Chondrocyte (in vitro differentiated cells): ENCODE measurements around the gene PRKAR1A. TPM values are rescaled to one million over a fixed set of nuclear protein-coding genes. Genes with fewer than 3 reads are reported as not detected.

ENCODE experiments used
- DNase-seq: peaks from one replicate; pipeline ENCODE4 v3.0.0; 2021; ENCODE audit warnings: mixed read lengths, low spot score
- H3K27ac Mint-ChIP-seq: one replicate; pipeline ENCODE4 v1.8.0; 2021; ENCODE audit warnings: mild to moderate bottlenecking, moderate library complexity, mixed read lengths; ENCODE audit not compliant: unreplicated experiment
- H3K27me3 Mint-ChIP-seq: 2 replicates; pipeline ENCODE4 v1.8.0; 2021; ENCODE audit warnings: low read depth, mixed read lengths
- H3K36me3 Mint-ChIP-seq: 2 replicates; pipeline ENCODE4 v1.8.0; 2021; ENCODE audit warnings: low read depth, mixed read lengths
- H3K4me1 Mint-ChIP-seq: 2 replicates; pipeline ENCODE4 v1.8.0; 2021; ENCODE audit warnings: low read depth, mild to moderate bottlenecking, mixed read lengths
- H3K4me3 Mint-ChIP-seq: one replicate; pipeline ENCODE4 v1.8.0; 2021; ENCODE audit warnings: mild to moderate bottlenecking, moderate library complexity, mixed read lengths; ENCODE audit not compliant: unreplicated experiment
- H3K9me3 Mint-ChIP-seq: 2 replicates; pipeline ENCODE4 v1.8.0; 2021; ENCODE audit warnings: low read depth, mixed read lengths
- total RNA-seq: library from RNA; stranded (reverse); gene quantifications from 3 replicates; pipeline ENCODE4 v1.2.1, GENCODE V29; 2021
- TF ChIP-seq, protein P1 (sequence below): fragments of 200-600 bp; sonication (generic); IDR thresholded peaks from 2 replicates; pipeline ENCODE4 v1.5.0; 2021; ENCODE audit warnings: antibody characterized with exemption, mild to moderate bottlenecking, moderate library complexity

Gene PRKAR1A
- total RNA-seq, 1 donor from 2014 or later = 269 TPM

GRCh38 chr17:68505951-68506350 is 6.3 kb upstream of the PRKAR1A start:
- H3K4me3 Mint-ChIP-seq = no peak overlapping the region
- peaks cover 5% of the 10 kb centered on the region for H3K4me1 Mint-ChIP-seq
- H3K9me3 Mint-ChIP-seq = peaks cover 4% of the 10 kb centered on the region
- H3K27me3 Mint-ChIP-seq = peaks cover 5% of the 10 kb centered on the region
- TF ChIP-seq, protein P1, sequence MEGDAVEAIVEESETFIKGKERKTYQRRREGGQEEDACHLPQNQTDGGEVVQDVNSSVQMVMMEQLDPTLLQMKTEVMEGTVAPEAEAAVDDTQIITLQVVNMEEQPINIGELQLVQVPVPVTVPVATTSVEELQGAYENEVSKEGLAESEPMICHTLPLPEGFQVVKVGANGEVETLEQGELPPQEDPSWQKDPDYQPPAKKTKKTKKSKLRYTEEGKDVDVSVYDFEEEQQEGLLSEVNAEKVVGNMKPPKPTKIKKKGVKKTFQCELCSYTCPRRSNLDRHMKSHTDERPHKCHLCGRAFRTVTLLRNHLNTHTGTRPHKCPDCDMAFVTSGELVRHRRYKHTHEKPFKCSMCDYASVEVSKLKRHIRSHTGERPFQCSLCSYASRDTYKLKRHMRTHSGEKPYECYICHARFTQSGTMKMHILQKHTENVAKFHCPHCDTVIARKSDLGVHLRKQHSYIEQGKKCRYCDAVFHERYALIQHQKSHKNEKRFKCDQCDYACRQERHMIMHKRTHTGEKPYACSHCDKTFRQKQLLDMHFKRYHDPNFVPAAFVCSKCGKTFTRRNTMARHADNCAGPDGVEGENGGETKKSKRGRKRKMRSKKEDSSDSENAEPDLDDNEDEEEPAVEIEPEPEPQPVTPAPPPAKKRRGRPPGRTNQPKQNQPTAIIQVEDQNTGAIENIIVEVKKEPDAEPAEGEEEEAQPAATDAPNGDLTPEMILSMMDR = no peak
- no peak overlapping the region for H3K27ac Mint-ChIP-seq
- peaks cover 2% of the 10 kb centered on the region for H3K36me3 Mint-ChIP-seq
- DNase-seq = no peak

DNA sequence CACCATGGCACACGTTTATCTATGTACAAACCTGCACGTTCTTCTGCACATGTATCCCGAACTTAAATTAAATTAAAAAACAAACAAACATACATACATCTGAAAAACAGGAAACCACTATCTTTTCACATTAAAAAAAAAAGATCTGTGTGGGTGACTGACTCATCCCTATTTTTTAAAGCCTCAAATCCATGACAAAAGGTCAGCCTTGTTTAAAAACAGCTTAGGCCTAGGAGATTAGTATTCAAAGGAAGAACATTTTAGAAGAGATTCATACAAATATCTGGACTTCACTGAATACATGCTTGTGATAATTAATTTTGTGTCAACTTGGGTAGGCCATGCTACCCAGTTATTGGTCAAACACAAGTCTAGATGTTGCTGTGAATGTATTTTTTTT is 4.7 kb upstream of the PRKAR1A start:
- H3K9me3 Mint-ChIP-seq = peaks cover 4% of the 10 kb centered on the region
- DNase-seq = no peak
- TF ChIP-seq, protein P1 = no peak
- H3K4me1 Mint-ChIP-seq = peaks cover 13% of the 10 kb centered on the region
- no peak overlapping the region for H3K27ac Mint-ChIP-seq
- H3K36me3 Mint-ChIP-seq = no peaks in the 10 kb centered on the region
- H3K4me3 Mint-ChIP-seq = no peak overlapping the region
- no peaks in the 10 kb centered on the region for H3K27me3 Mint-ChIP-seq

DNA sequence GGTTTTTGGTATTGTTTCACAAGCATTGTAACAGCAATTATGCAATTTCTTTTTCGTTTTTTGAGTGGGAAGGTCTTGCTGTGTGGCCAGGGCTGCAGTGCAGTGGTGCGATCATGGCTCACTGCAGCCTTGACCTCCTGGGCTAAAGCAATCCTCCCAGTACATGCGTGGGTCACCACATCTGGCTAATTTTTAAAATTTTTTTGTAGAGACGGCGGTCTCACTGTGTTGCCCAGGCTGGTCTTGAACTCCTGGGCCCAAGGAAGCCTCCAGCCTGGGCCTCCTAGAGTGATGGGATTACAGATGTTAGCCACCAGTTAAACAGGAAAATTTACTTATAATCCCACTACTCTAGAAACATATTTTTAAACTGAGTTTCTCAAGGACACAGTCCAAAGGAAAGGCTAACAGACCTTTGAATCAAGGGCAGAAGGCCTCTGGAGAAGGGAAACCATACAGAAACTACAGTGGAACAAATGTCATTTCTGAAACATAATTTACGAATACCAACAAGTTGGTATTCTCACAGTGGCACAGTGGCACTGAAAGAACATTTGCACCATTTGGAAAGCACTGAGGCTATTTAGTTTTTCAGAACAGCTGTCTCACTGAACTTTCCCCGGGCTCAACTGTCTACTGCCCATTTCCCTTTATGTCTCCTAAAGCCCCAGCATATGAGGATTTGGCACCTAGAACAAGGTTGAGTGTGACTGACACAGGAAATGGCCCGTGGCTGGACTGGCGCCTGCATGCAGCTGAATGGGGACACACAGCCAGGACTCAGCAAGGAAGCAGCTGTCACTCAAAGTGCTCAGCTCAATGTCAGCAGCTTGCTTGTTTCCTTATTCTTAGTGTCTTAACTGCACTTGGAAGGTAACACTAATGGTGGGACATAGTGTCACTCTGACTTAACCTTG is 2.8 kb upstream of the PRKAR1A start:
- Mint-ChIP-seq H3K4me1 (peaks cover 25% of the 10 kb centered on the region), H3K27me3 (no peaks in the 10 kb centered on the region), H3K9me3 (no peaks in the 10 kb centered on the region), H3K36me3 (peaks cover 2% of the 10 kb centered on the region), H3K4me3 (no peak overlapping the region), H3K27ac (peak overlapping the region; percentile 54)
- no peak for DNase-seq
- TF ChIP-seq, protein P1 = no peak

DNA sequence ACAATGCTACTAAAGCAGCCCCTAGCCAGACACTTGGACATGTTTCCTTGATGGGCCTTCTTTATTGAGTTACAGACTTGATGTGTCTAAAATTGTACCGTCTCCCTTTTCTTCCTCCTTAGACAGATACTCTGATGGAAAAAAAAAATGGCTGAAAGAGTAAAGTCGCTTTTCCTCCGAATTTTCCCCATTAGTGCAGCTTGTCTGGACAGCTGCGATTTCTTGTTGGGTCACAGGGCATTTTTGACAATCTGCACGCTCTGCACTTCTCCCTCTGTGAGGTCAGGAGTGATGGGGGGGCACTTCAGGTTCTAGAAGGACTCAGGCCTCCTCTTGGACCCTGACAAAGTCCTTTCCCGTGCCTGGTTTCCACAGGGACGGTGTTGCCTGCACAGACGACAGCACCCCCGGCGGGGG is 968 bp upstream of the PRKAR1A start:
- TF ChIP-seq, protein P1 = peak; percentile 56
- H3K27ac Mint-ChIP-seq = peak overlapping the region; percentile 90
- no peaks in the 10 kb centered on the region for H3K27me3 Mint-ChIP-seq
- H3K4me3 Mint-ChIP-seq = peak overlapping the region; percentile 98
- H3K9me3 Mint-ChIP-seq = no peaks in the 10 kb centered on the region
- peaks cover 41% of the 10 kb centered on the region for H3K4me1 Mint-ChIP-seq
- H3K36me3 Mint-ChIP-seq = peaks cover 7% of the 10 kb centered on the region
- DNase-seq = no peak

DNA sequence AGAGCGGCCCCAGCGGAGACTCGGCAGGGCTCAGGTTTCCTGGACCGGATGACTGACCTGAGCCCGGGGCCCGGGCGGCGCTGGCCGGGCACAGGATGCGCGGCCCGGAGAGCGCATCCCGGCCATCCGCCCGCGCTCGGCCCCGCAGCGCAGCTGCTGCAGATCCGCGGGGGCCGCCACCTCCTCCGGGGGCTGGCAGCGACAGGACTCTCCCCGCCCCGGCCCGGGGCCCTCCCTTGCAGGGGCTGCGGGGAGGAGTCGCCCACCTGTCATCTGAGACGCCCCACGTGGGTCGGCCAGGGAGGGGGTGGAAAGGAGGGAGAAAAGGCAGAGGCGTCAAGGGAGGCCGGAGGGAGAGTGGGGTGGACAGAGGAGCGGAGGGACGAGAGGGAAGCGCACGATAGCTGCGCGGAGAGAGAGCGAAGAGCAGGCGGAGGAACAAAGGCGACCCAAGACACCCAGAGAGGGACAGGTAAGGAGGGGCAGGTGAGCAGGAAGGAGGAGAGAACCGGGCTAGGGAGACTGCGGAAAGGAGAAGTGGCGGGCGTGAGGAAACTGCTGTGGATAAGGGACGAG is 471 bp upstream of the PRKAR1A start:
- H3K27ac Mint-ChIP-seq = peak overlapping the region; percentile 100
- peak overlapping the region; percentile 98 for H3K4me3 Mint-ChIP-seq
- H3K4me1 Mint-ChIP-seq = peaks cover 44% of the 10 kb centered on the region
- no peaks in the 10 kb centered on the region for H3K9me3 Mint-ChIP-seq
- DNase-seq = peak; percentile 94
- TF ChIP-seq, protein P1 = no peak
- peaks cover 8% of the 10 kb centered on the region for H3K36me3 Mint-ChIP-seq
- H3K27me3 Mint-ChIP-seq = no peaks in the 10 kb centered on the region
